Skeletal muscle satellite cell (primary cell): ENCODE data around the gene MBOAT2.
"Not testable (repeated sequence)": the region's sequence is repeated elsewhere in the genome, so short reads cannot be mapped to it uniquely, and the experiment has no call there.

ENCODE experiments used
- H3K27me3 ChIP-seq: 2 replicates; pipeline ENCODE4 v1.7.0; 2013; ENCODE audit warnings: low read length; ENCODE audit not compliant: control insufficient read depth, insufficient read depth
- H3K36me3 ChIP-seq: 2 replicates; pipeline ENCODE4 v1.7.0; 2013; ENCODE audit warnings: mild to moderate bottlenecking, control low read depth, low read length; ENCODE audit not compliant: insufficient read depth
- H3K4me1 ChIP-seq: 2 replicates; pipeline ENCODE4 v1.7.0; 2013; ENCODE audit warnings: low read length; ENCODE audit not compliant: control insufficient read depth, insufficient read depth
- H3K4me2 ChIP-seq: 2 replicates; pipeline ENCODE4 v1.7.0; 2013; ENCODE audit warnings: mild to moderate bottlenecking, low read length
- H3K4me3 ChIP-seq: 2 replicates; pipeline ENCODE4 v1.7.0; 2013; ENCODE audit warnings: low read length
- H3K9ac ChIP-seq: 2 replicates; pipeline ENCODE4 v1.7.0; 2013; ENCODE audit warnings: mild to moderate bottlenecking, low read depth, low read length, moderate library complexity
- H3K9me3 ChIP-seq: replicated peaks from 2 replicates; pipeline ENCODE4 v1.7.0; 2013; ENCODE audit warnings: mild to moderate bottlenecking, control low read depth, low read length

Gene MBOAT2

GRCh38 chr2:8973017-8973416 lies 30.5 kb downstream of the MBOAT2 start:
- not testable (repeated sequence) for H3K4me1 ChIP-seq, H3K27me3 ChIP-seq, H3K4me3 ChIP-seq, H3K4me2 ChIP-seq, H3K9ac ChIP-seq, H3K9me3 ChIP-seq, H3K36me3 ChIP-seq

- not testable (repeated sequence) for H3K9ac ChIP-seq, H3K4me2 ChIP-seq, H3K9me3 ChIP-seq, H3K4me1 ChIP-seq, H3K27me3 ChIP-seq, H3K36me3 ChIP-seq, H3K4me3 ChIP-seq
Measured at GRCh38 chr2:8972535-8972934, 30.9 kb downstream of the MBOAT2 start.

- not testable (repeated sequence) for H3K9ac ChIP-seq, H3K4me2 ChIP-seq, H3K4me1 ChIP-seq, H3K9me3 ChIP-seq, H3K36me3 ChIP-seq, H3K4me3 ChIP-seq, H3K27me3 ChIP-seq
Measured at GRCh38 chr2:8969348-8969747, 34.1 kb downstream of the MBOAT2 start.

GRCh38 chr2:8966123-8966908 lies 37.2 kb downstream of the MBOAT2 start:
- H3K4me3 ChIP-seq: no peak overlapping the region
- no peak overlapping the region for H3K4me2 ChIP-seq
- H3K4me1 ChIP-seq: no peaks in the 10 kb centered on the region
- H3K9ac ChIP-seq: no peak overlapping the region
- H3K9me3 ChIP-seq: no peaks in the 10 kb centered on the region
- H3K36me3 ChIP-seq: no peaks in the 10 kb centered on the region
- no peaks in the 10 kb centered on the region for H3K27me3 ChIP-seq

- Histone ChIP-seq H3K4me1 (no peaks in the 10 kb centered on the region), H3K4me3 (no peak overlapping the region)
Measured at GRCh38 chr2:8965216-8965969, 38.1 kb downstream of the MBOAT2 start.

GRCh38 chr2:8962890-8963289 lies 40.6 kb downstream of the MBOAT2 start:
- Histone ChIP-seq H3K4me2 (no peak overlapping the region), H3K27me3 (no peaks in the 10 kb centered on the region), H3K36me3 (no peaks in the 10 kb centered on the region), H3K4me3 (no peak overlapping the region), H3K4me1 (no peaks in the 10 kb centered on the region), H3K9ac (no peak overlapping the region), H3K9me3 (no peaks in the 10 kb centered on the region)

More at GRCh38 chr2:8965216-8965969, 38.1 kb downstream of the MBOAT2 start:
- no peaks in the 10 kb centered on the region for H3K27me3 ChIP-seq
- H3K36me3 ChIP-seq: no peaks in the 10 kb centered on the region
- no peaks in the 10 kb centered on the region for H3K9me3 ChIP-seq
- H3K4me2 ChIP-seq: no peak overlapping the region
- H3K9ac ChIP-seq: no peak overlapping the region

- Histone ChIP-seq H3K27me3 (no peaks in the 10 kb centered on the region), H3K9me3 (no peaks in the 10 kb centered on the region), H3K4me1 (no peaks in the 10 kb centered on the region), H3K4me2 (no peak overlapping the region), H3K9ac (no peak overlapping the region), H3K4me3 (no peak overlapping the region), H3K36me3 (peaks cover 12% of the 10 kb centered on the region)
Measured at GRCh38 chr2:8957628-8958027, 45.9 kb downstream of the MBOAT2 start.

- Histone ChIP-seq H3K36me3 (peaks cover 12% of the 10 kb centered on the region), H3K4me1 (no peaks in the 10 kb centered on the region)
Measured at GRCh38 chr2:8956774-8957173, 46.7 kb downstream of the MBOAT2 start.

GRCh38 chr2:8954990-8955389 lies 48.5 kb downstream of the MBOAT2 start:
- no peaks in the 10 kb centered on the region for H3K4me1 ChIP-seq
- no peak overlapping the region for H3K4me3 ChIP-seq
- H3K36me3 ChIP-seq: peaks cover 12% of the 10 kb centered on the region
- no peaks in the 10 kb centered on the region for H3K27me3 ChIP-seq
- H3K9ac ChIP-seq: no peak overlapping the region
- H3K9me3 ChIP-seq: no peaks in the 10 kb centered on the region
- H3K4me2 ChIP-seq: no peak overlapping the region

More at GRCh38 chr2:8956774-8957173, 46.7 kb downstream of the MBOAT2 start:
- H3K4me3 ChIP-seq: no peak overlapping the region
- H3K9me3 ChIP-seq: no peaks in the 10 kb centered on the region
- no peak overlapping the region for H3K4me2 ChIP-seq
- no peaks in the 10 kb centered on the region for H3K27me3 ChIP-seq
- no peak overlapping the region for H3K9ac ChIP-seq

GRCh38 chr2:8953525-8953924 lies 50.0 kb downstream of the MBOAT2 start:
- no peak overlapping the region for H3K9ac ChIP-seq
- H3K36me3 ChIP-seq: peaks cover 12% of the 10 kb centered on the region
- no peak overlapping the region for H3K4me2 ChIP-seq
- H3K27me3 ChIP-seq: no peaks in the 10 kb centered on the region
- no peaks in the 10 kb centered on the region for H3K4me1 ChIP-seq
- H3K9me3 ChIP-seq: no peaks in the 10 kb centered on the region
- H3K4me3 ChIP-seq: no peak overlapping the region

- peaks cover 13% of the 10 kb centered on the region for H3K36me3 ChIP-seq
- no peak overlapping the region for H3K4me2 ChIP-seq
- H3K27me3 ChIP-seq: no peaks in the 10 kb centered on the region
- no peaks in the 10 kb centered on the region for H3K4me1 ChIP-seq
- no peaks in the 10 kb centered on the region for H3K9me3 ChIP-seq
- no peak overlapping the region for H3K9ac ChIP-seq
- no peak overlapping the region for H3K4me3 ChIP-seq
Measured at GRCh38 chr2:8939486-8940114, 63.9 kb downstream of the MBOAT2 start.
